Measurements from ENCODE around the gene CHST10.
"Not testable (repeated sequence)": the region's sequence is repeated elsewhere in the genome, so short reads cannot be mapped to it uniquely, and the experiment has no call there.

The CHST10 gene

GRCh38 chr2:100392715-100393114, 24.8 kb downstream of the CHST10 start:
- DNase-seq (ENCODE audit: low read depth), result no peak

GRCh38 chr2:100391735-100392515, 25.5 kb downstream of the CHST10 start:
- DNase-seq (ENCODE audit: low read depth), result no peak

- DNase-seq (ENCODE audit: low read depth), result no peak
These were observed 27.2 kb downstream of the CHST10 start for GRCh38 chr2:100390001-100390940.

- DNase-seq (ENCODE audit: low read depth), result no peak
These were observed 28.8 kb downstream of the CHST10 start for GRCh38 chr2:100388703-100389102.

GRCh38 chr2:100383954-100384353, 33.5 kb downstream of the CHST10 start:
- DNase-seq (ENCODE audit: low read depth), result no peak

- no peak for DNase-seq (ENCODE audit: low read depth)
These were observed 34.2 kb downstream of the CHST10 start for GRCh38 chr2:100383306-100383705.

GRCh38 chr2:100381240-100381639, 36.2 kb downstream of the CHST10 start:
- peak; percentile 60 for DNase-seq (ENCODE audit: low read depth)

- no peak for DNase-seq (ENCODE audit: low read depth)
These were observed 36.8 kb downstream of the CHST10 start for GRCh38 chr2:100380681-100381080.

GRCh38 chr2:100376836-100377235, 40.6 kb downstream of the CHST10 start:
- DNase-seq (ENCODE audit: low read depth), result no peak

GRCh38 chr2:100367163-100367562, 50.3 kb downstream of the CHST10 start:
- DNase-seq (ENCODE audit: low read depth), result no peak

GRCh38 chr2:100365434-100365833, 52.0 kb downstream of the CHST10 start:
- DNase-seq (ENCODE audit: low read depth), result no peak

GRCh38 chr2:100362269-100362668, 55.2 kb downstream of the CHST10 start:
- not testable (repeated sequence) for DNase-seq (ENCODE audit: low read depth)

- no peak for DNase-seq (ENCODE audit: low read depth)
These were observed 57.9 kb downstream of the CHST10 start for GRCh38 chr2:100359576-100359975.

- DNase-seq (ENCODE audit: low read depth), result no peak
These were observed 58.9 kb downstream of the CHST10 start for GRCh38 chr2:100358554-100358953.

GRCh38 chr2:100352521-100352920, 64.9 kb downstream of the CHST10 start:
- DNase-seq (ENCODE audit: low read depth), result no peak

- DNase-seq (ENCODE audit: low read depth), result no peak
These were observed 66.7 kb downstream of the CHST10 start for GRCh38 chr2:100350661-100351185.

GRCh38 chr2:100345144-100345543, 72.3 kb downstream of the CHST10 start:
- DNase-seq (ENCODE audit: low read depth), result not testable (repeated sequence)

GRCh38 chr2:100344433-100344832, 73.0 kb downstream of the CHST10 start:
- DNase-seq (ENCODE audit: low read depth), result no peak

- DNase-seq (ENCODE audit: low read depth), result not testable (repeated sequence)
These were observed 75.0 kb downstream of the CHST10 start for GRCh38 chr2:100342466-100342865.
